PC-3 (cell line): ENCODE measurements around the gene FRRS1. TPM values are rescaled to one million over a fixed set of nuclear protein-coding genes. Genes with fewer than 3 reads are reported as not detected.

Experiments used
- ATAC-seq: fragments of 200-7000 bp; cut with Tn5 transposase; 2 replicates; pipeline ENCODE4 v1.9.1; 2020; ENCODE audit warnings: mild to moderate bottlenecking, moderate library complexity
- BruUV-seq: library from RNA; stranded (reverse); fragments of 400-500 nt; replicated peaks from 2 replicates; lab custom pipeline; 2021; lab: Mats Ljungman, UMichigan
- CTCF ChIA-PET: fragments of 300-600 bp; sonication (Branson Sonifier 250); formaldehyde crosslinking; loops from one replicate; lab custom pipeline; 2022; ENCODE audit warnings: antibody characterized with exemption; lab: Charles Lee
- POLR2A ChIA-PET: fragments of 300-600 bp; sonication (Branson Sonifier 250); formaldehyde crosslinking; loops from one replicate; lab custom pipeline; 2022; ENCODE audit warnings: antibody characterized with exemption; ENCODE audit not compliant: unreplicated experiment; lab: Charles Lee
- DNase-seq: peaks from one replicate; pipeline ENCODE4 v3.0.0-alpha.2; 2015
- H2AFZ ChIP-seq: fragments of 300-600 bp; sonication (generic); 2 replicates; pipeline ENCODE4 v1.6.0; 2016; ENCODE audit warnings: antibody characterized with exemption, low read length
- H3F3A ChIP-seq: fragments of 300-600 bp; sonication (generic); one replicate; pipeline ENCODE4 v1.6.0; 2017; ENCODE audit warnings: antibody characterized with exemption, low read length, control low read depth, mild to moderate bottlenecking; ENCODE audit not compliant: unreplicated experiment
- H3K27ac ChIP-seq: fragments of 300-600 bp; sonication (generic); 2 replicates; pipeline ENCODE4 v1.5.1; 2016; ENCODE audit warnings: mild to moderate bottlenecking, low read length
- H3K27me3 ChIP-seq: fragments of 300-600 bp; sonication (generic); 2 replicates; pipeline ENCODE4 v1.6.1; 2016; ENCODE audit warnings: low read length, mixed read lengths
- H3K36me3 ChIP-seq: fragments of 300-600 bp; sonication (generic); 2 replicates; pipeline ENCODE4 v1.6.1; 2016; ENCODE audit warnings: low read depth, mixed run types, low read length, mixed read lengths
- H3K4me1 ChIP-seq: fragments of 300-600 bp; sonication (generic); 2 replicates; pipeline ENCODE4 v1.5.1; 2016; ENCODE audit warnings: low read length; ENCODE audit not compliant: insufficient read depth
- H3K4me2 ChIP-seq: fragments of 300-600 bp; sonication (generic); 2 replicates; pipeline ENCODE4 v1.6.0; 2016; ENCODE audit warnings: low read length
- H3K4me3 ChIP-seq: fragments of 300-600 bp; sonication (generic); 2 replicates; pipeline ENCODE4 v1.5.1; 2016; ENCODE audit warnings: mild to moderate bottlenecking, low read length, mixed read lengths
- H3K79me2 ChIP-seq: fragments of 300-600 bp; sonication (generic); 2 replicates; pipeline ENCODE4 v1.6.1; 2017; ENCODE audit warnings: low read length, mixed read lengths
- H3K9ac ChIP-seq: fragments of 300-600 bp; sonication (generic); 2 replicates; pipeline ENCODE4 v1.6.0; 2016; ENCODE audit warnings: mild to moderate bottlenecking, low read length
- H3K9me2 ChIP-seq: fragments of 300-600 bp; sonication (generic); replicated peaks from 2 replicates; pipeline ENCODE4 v1.6.1; 2016; ENCODE audit warnings: mixed run types, low read length, mixed read lengths
- H3K9me3 ChIP-seq: fragments of 300-600 bp; sonication (generic); 2 replicates; pipeline ENCODE4 v1.6.1; 2016; ENCODE audit warnings: low read length, mixed read lengths
- H4K20me1 ChIP-seq: fragments of 300-600 bp; sonication (generic); 2 replicates; pipeline ENCODE4 v1.6.1; 2016; ENCODE audit warnings: low read length, mixed read lengths
- CTCF ChIP-seq: fragments of 300-600 bp; sonication (generic); conservative IDR thresholded peaks from 2 replicates; pipeline ENCODE4 v1.5.1; 2017; ENCODE audit warnings: antibody characterized with exemption, low read depth, mild to moderate bottlenecking, low read length
- EZH2 ChIP-seq: fragments of 300-600 bp; sonication (generic); IDR thresholded peaks from one replicate; pipeline ENCODE4 v1.6.1; 2017; ENCODE audit warnings: antibody characterized with exemption, mild to moderate bottlenecking, low read length; ENCODE audit not compliant: unreplicated experiment
- EZH2phosphoT487 ChIP-seq: fragments of 300-600 bp; sonication (generic); IDR thresholded peaks from 2 replicates; pipeline ENCODE4 v1.6.1; 2018; ENCODE audit warnings: mild to moderate bottlenecking, antibody characterized with exemption, low read length, borderline replicate concordance
- intact Hi-C: fragments of 100-400 bp; cut with micrococcal nuclease; formaldehyde crosslinking; loops from 2 replicates; pipeline ENCODE4 v1.9.0; 2023
- total RNA-seq: library from RNA; depleted of rRNA; stranded (reverse); fragments of >200 nt; gene quantifications from 2 replicates; pipeline ENCODE4 v1.2.3, GENCODE V29; 2014

Gene FRRS1
- total RNA-seq, 1 experiment from 2014 or later: 16.3 TPM

GRCh38 chr1:99789715-99790114 is 23.3 kb upstream of the FRRS1 start:
- H3K4me1 ChIP-seq: no peaks in the 10 kb centered on the region
- POLR2A ChIA-PET: no interaction called here
- intact Hi-C loops: no loop called here
- H3K9me3 ChIP-seq: no peaks in the 10 kb centered on the region
- CTCF ChIA-PET: no interaction called here
- H3K36me3 ChIP-seq: no peaks in the 10 kb centered on the region
- H3K4me3 ChIP-seq: no peak overlapping the region
- H3F3A ChIP-seq: no peaks in the 10 kb centered on the region
- no TSS peak for BruUV-seq
- TF ChIP-seq EZH2phosphoT487: no peak
- TF ChIP-seq CTCF: no peak
- H3K4me2 ChIP-seq: no peak overlapping the region
- no peak overlapping the region for H3K9ac ChIP-seq
- no peaks in the 10 kb centered on the region for H3K79me2 ChIP-seq
- no peak for DNase-seq
- no peak overlapping the region for H2AFZ ChIP-seq
- H3K9me2 ChIP-seq: no peaks in the 10 kb centered on the region
- no peak for ATAC-seq
- no peaks in the 10 kb centered on the region for H3K27me3 ChIP-seq
- no peaks in the 10 kb centered on the region for H4K20me1 ChIP-seq
- no peak overlapping the region for H3K27ac ChIP-seq

DNA sequence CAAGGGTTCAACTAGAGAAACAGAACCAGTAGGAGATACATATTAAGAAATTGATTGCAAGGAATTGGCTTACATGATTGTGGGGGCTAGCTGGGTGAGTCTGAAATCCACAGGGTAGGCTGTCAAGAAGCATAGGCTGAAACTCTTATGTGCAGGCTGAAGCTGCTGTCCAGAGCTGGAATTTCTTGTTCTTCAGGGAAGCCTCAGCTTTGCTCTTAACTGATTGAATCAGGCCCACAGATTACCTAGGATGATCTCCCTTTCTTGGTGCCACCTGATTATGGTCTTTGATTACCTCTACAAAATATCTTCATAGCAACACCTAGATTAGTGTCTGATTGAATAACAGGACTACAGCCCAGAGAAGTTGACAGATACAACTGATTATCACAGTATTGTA is 22.5 kb upstream of the FRRS1 start:
- Histone ChIP-seq H3K9ac (no peak overlapping the region), H3F3A (no peaks in the 10 kb centered on the region), H3K9me3 (no peaks in the 10 kb centered on the region), H4K20me1 (no peaks in the 10 kb centered on the region), H3K27me3 (no peaks in the 10 kb centered on the region), H2AFZ (no peak overlapping the region), H3K9me2 (no peaks in the 10 kb centered on the region), H3K79me2 (no peaks in the 10 kb centered on the region), H3K4me3 (no peak overlapping the region), H3K4me1 (no peaks in the 10 kb centered on the region), H3K36me3 (no peaks in the 10 kb centered on the region), H3K4me2 (no peak overlapping the region), H3K27ac (no peak overlapping the region)
- ChIA-PET CTCF (no interaction called here), POLR2A (no interaction called here)
- no peak for TF ChIP-seq CTCF
- no peak for TF ChIP-seq EZH2phosphoT487
- no peak for TF ChIP-seq EZH2
- DNase-seq (no peak), ATAC-seq (no peak)
- intact Hi-C loops: no loop called here
- no TSS peak for BruUV-seq

GRCh38 chr1:99786751-99787501 is 20.5 kb upstream of the FRRS1 start:
- Histone ChIP-seq H3K27me3 (no peaks in the 10 kb centered on the region), H2AFZ (no peak overlapping the region), H3K4me3 (no peak overlapping the region), H3K4me1 (no peaks in the 10 kb centered on the region), H3K79me2 (no peaks in the 10 kb centered on the region), H3K9ac (no peak overlapping the region), H3K27ac (no peak overlapping the region), H3K9me3 (no peaks in the 10 kb centered on the region), H4K20me1 (no peaks in the 10 kb centered on the region), H3K9me2 (no peaks in the 10 kb centered on the region), H3K36me3 (no peaks in the 10 kb centered on the region), H3K4me2 (no peak overlapping the region), H3F3A (no peaks in the 10 kb centered on the region)
- ChIA-PET POLR2A (no interaction called here), CTCF (no interaction called here)
- DNase-seq (no peak), ATAC-seq (no peak)
- TF ChIP-seq CTCF: no peak
- no peak for TF ChIP-seq EZH2
- TF ChIP-seq EZH2phosphoT487: no peak
- BruUV-seq: no TSS peak
- intact Hi-C loops: no loop called here
